Loucy (cell line): Measurements from ENCODE around the gene GABARAPL2.

Experiments
- EZH2phosphoT487 ChIP-seq: fragments of 200-600 bp; IDR thresholded peaks from 2 replicates; pipeline ENCODE4 v1.6.1; 2018; ENCODE audit warnings: antibody characterized with exemption, mild to moderate bottlenecking, moderate library complexity, borderline replicate concordance
- TF ChIP-seq, protein P1 (sequence below): fragments of 200-600 bp; sonication (generic); conservative IDR thresholded peaks from 2 replicates; pipeline ENCODE4 v1.5.1; 2014; ENCODE audit warnings: mild to moderate bottlenecking, antibody characterized with exemption, low read length

DNA sequence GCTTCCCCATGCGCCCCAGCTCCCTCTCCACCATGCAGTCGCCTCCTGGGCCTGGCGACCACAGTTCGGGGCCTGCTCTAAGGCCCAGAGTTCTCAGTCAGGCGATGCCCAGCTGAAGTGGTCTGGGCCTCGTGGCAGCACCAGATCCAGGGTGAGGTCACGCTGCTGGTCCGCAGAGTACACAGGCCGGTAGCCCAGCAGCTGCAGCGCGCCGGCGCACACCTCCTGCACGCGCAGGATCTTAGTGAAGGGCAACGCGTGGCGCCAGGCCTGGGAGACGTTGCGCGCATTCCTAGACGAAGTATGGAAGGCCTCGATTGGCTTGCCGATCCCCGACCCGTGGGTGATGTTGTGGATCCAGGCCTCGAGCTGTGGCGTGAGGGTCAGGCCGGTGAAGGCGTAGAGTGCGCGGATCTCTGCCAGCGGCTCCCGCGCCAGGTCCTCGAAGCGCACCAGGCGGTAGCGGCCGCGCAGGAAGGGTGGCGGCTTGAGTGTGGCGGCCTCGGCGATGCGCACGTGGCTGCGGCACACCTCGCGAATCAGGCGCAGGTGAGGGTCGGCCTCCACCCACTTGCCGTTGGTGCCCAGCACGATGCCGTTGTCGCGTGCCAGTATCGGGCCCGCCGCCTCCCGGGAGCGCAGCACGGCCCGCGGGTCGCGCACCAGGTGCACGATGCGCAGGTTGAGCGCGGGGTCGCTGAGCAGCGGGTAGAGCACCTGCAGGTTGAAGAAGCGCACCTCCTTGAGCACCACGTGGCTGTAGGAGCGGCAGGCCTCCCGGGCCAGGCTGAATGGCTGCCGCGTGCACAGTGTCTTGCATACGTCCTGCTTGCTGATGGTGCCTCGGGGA lies 36.9 kb upstream of the GABARAPL2 start:
- TF ChIP-seq, protein P1, sequence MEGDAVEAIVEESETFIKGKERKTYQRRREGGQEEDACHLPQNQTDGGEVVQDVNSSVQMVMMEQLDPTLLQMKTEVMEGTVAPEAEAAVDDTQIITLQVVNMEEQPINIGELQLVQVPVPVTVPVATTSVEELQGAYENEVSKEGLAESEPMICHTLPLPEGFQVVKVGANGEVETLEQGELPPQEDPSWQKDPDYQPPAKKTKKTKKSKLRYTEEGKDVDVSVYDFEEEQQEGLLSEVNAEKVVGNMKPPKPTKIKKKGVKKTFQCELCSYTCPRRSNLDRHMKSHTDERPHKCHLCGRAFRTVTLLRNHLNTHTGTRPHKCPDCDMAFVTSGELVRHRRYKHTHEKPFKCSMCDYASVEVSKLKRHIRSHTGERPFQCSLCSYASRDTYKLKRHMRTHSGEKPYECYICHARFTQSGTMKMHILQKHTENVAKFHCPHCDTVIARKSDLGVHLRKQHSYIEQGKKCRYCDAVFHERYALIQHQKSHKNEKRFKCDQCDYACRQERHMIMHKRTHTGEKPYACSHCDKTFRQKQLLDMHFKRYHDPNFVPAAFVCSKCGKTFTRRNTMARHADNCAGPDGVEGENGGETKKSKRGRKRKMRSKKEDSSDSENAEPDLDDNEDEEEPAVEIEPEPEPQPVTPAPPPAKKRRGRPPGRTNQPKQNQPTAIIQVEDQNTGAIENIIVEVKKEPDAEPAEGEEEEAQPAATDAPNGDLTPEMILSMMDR = no peak
- no peak for TF ChIP-seq EZH2phosphoT487
